ENCODE results near the gene MCC. TPM values are rescaled to one million over a fixed set of nuclear protein-coding genes. Genes with fewer than 3 reads are reported as not detected.

The MCC gene
- total RNA-seq, 1 experiment from 2014 or later, result 7.6 TPM

DNA sequence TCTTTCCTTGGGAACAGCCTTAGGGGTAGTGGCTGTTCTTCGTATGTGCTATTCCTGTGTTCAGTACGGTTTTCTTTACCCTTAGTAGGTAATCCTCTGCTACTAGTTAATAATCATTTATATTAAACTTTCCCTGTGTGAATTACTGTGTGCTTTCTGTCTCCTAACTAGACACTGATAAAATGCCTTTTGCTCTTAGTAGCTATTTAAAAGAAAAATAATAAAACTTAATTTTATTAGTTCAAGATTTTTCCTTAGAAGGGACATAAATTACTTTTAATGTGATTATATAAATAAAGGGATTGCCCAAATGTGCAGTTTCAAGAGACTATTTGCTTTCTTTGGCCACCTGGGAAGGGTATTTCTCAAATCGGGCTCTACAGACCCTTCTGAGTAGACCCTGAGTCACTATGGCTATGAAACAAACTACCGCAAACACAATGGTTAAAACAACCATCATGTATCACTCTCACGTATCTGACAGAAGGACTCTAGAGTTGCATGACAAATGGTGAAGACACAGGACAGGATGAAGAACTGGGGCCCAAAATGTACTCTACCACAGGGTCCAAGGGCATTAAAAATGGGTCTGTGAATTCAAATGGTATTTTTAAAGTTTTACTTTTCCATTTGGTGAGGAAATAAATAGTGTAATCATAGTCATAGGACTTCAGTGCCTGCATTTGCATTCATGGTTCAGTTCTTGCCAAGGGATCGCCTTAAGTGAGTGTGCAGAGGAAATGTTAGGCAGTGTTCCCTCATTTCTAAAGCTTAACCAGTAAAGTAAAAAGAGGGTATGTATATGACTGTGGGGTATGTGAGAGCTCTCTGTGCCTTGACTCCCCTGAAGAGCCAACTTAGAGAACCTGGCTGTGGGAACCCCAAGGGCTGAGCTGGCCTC, 150.5 kb downstream of the MCC start:
- Histone ChIP-seq H3K27me3 (ENCODE audit: insufficient read depth, low read length) (no peaks in the 10 kb centered on the region), H4K91ac (ENCODE audit: insufficient read length, low read depth, low read length) (no peak overlapping the region), H3K79me2 (ENCODE audit: insufficient read depth, low read length) (no peaks in the 10 kb centered on the region), H3K27ac (ENCODE audit: insufficient read length, low read depth, low read length) (no peak overlapping the region), H2BK120ac (ENCODE audit: low read depth, low read length, poor library complexity, severe bottlenecking) (no peak overlapping the region), H3K9me3 (ENCODE audit: control insufficient read depth, low read depth, low read length) (no peaks in the 10 kb centered on the region), H3K23me2 (ENCODE audit: insufficient read length, low read depth, low read length, poor library complexity, severe bottlenecking) (no peaks in the 10 kb centered on the region), H3K79me1 (ENCODE audit: insufficient read depth, low read depth, low read length, poor library complexity, severe bottlenecking) (no peaks in the 10 kb centered on the region), H3K4me1 (ENCODE audit: insufficient read depth, low read length) (no peaks in the 10 kb centered on the region), H2BK12ac (ENCODE audit: insufficient read length, low read depth, low read length) (no peak overlapping the region), H3K4ac (ENCODE audit: low read depth, low read length) (no peak overlapping the region), H4K20me1 (ENCODE audit: control insufficient read depth, insufficient read depth, insufficient read length) (no peaks in the 10 kb centered on the region), H3K56ac (ENCODE audit: insufficient read length, low read depth, low read length) (no peak overlapping the region), H2BK20ac (ENCODE audit: low read depth, low read length, poor library complexity, severe bottlenecking) (no peak overlapping the region), H3K4me2 (ENCODE audit: insufficient read depth, insufficient read length, low read length) (no peak overlapping the region), H2AFZ (ENCODE audit: low read length) (no peak overlapping the region), H3K18ac (ENCODE audit: insufficient read length, low read depth, low read length) (no peak overlapping the region), H3K14ac (ENCODE audit: insufficient read depth, low read length) (no peak overlapping the region), H3K9ac (ENCODE audit: extremely low read depth, insufficient read length, low read length) (no peak overlapping the region), H3K23ac (ENCODE audit: insufficient read length, low read depth, low read length) (no peak overlapping the region), H3T11ph (ENCODE audit: low read length) (no peak overlapping the region), H2BK5ac (ENCODE audit: insufficient read length, low read length) (no peak overlapping the region), H4K5ac (ENCODE audit: insufficient read length, low read depth, low read length) (no peak overlapping the region), H4K8ac (replicated peaks; ENCODE audit: insufficient read length, low read depth, low read length) (no peak overlapping the region), H2BK15ac (ENCODE audit: low read depth, low read length) (no peak overlapping the region), H2AK5ac (ENCODE audit: insufficient read length, low read length) (no peak overlapping the region)
- Mint-ChIP-seq H3K4me3 (no peak overlapping the region), H3K27me3 (ENCODE audit: low read depth) (no peaks in the 10 kb centered on the region; the same call in 1 of the 2 replicates), H3K4me1 (0 out of 4 replicates have a peak, but pooled peaks cover 0 to 3% of the 10 kb centered on the region in 2 experiments), H3K36me3 (ENCODE audit: insufficient read depth in 1 of 3, low read depth in 3 of 3) (no peaks in the 10 kb centered on the region), H3K27ac (no peak overlapping the region), H3K9me3 (no peaks in the 10 kb centered on the region)
- WGBS (ENCODE audit: extremely low coverage, insufficient read length, low lambda C conversion rate), result no CpG with 5 or more reads among the region's 6 CpGs
- no peak for DNase-seq
- TF ChIP-seq, protein P1, sequence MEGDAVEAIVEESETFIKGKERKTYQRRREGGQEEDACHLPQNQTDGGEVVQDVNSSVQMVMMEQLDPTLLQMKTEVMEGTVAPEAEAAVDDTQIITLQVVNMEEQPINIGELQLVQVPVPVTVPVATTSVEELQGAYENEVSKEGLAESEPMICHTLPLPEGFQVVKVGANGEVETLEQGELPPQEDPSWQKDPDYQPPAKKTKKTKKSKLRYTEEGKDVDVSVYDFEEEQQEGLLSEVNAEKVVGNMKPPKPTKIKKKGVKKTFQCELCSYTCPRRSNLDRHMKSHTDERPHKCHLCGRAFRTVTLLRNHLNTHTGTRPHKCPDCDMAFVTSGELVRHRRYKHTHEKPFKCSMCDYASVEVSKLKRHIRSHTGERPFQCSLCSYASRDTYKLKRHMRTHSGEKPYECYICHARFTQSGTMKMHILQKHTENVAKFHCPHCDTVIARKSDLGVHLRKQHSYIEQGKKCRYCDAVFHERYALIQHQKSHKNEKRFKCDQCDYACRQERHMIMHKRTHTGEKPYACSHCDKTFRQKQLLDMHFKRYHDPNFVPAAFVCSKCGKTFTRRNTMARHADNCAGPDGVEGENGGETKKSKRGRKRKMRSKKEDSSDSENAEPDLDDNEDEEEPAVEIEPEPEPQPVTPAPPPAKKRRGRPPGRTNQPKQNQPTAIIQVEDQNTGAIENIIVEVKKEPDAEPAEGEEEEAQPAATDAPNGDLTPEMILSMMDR (conservative IDR thresholded peaks at IDR 0.05), result no peak

All from H9 (cell line).